HepG2 (cell line): Measurements from ENCODE around the gene HECTD4. TPM values are rescaled to one million over a fixed set of nuclear protein-coding genes. Genes with fewer than 3 reads are reported as not detected.

Experiments
- ATAC-seq: fragments of 200-7000 bp; cut with Tn5 transposase; 3 replicates; pipeline ENCODE4 v1.9.1; 2020; ENCODE audit warnings: mild to moderate bottlenecking, moderate library complexity
- BruUV-seq: library from RNA; stranded (reverse); fragments of 400-500 nt; replicated peaks from 2 replicates; lab custom pipeline; 2021; lab: Mats Ljungman, UMichigan
- CTCF ChIA-PET: fragments of 300-600 bp; formaldehyde crosslinking; extraction: SDS; loops from one replicate; lab custom pipeline; 2021; ENCODE audit warnings: low total read pairs, inconsistent platforms, low intra/inter-chr PET ratio; lab: Yijun Ruan, JAX
- POLR2A ChIA-PET: fragments of 350-600 bp; sonication (Branson Sonifier 250); formaldehyde crosslinking; loops from one replicate; lab custom pipeline; 2020; ENCODE audit warnings: antibody characterized with exemption, inconsistent platforms; lab: Yijun Ruan, JAX
- DNase-seq: peaks from one replicate; pipeline ENCODE4 v3.0.0-alpha.2; 2015; ENCODE audit warnings: low spot score
- FAIRE-seq: peaks from 3 replicates; lab custom pipeline; 2011; peaks lifted over from hg19 to GRCh38; lab: Jason Lieb, UNC
- H2AFZ ChIP-seq: one replicate; pipeline ENCODE4 v1.6.1; 2011; ENCODE audit warnings: low read length, inconsistent platforms
- H3K27ac ChIP-seq: fragments of 300-600 bp; 3 replicates; pipeline ENCODE4 v1.8.0; 2011; ENCODE audit warnings: mixed run types, mild to moderate bottlenecking, mixed read lengths, low read length, inconsistent platforms; ENCODE audit not compliant: insufficient read depth; ENCODE audit errors: extremely low read length
- H3K27me3 ChIP-seq, 2 experiments: fragments of 200-600 bp in 1 of 2; 2 replicates in 1 of 2; 3 replicates in 1 of 2; pipeline versions ENCODE4 v1.6.0 to v1.8.0; 2011; ENCODE audit warnings: low read length in 2 of 2, mild to moderate bottlenecking in 2 of 2, moderate library complexity in 2 of 2, inconsistent platforms in 1 of 2; ENCODE audit not compliant: insufficient read depth in 2 of 2, control insufficient read depth in 1 of 2
- H3K36me3 ChIP-seq, 2 experiments: fragments of 200-600 bp in 1 of 2; replicated peaks in 1 of 2; 2 replicates in 1 of 2; 3 replicates in 1 of 2; pipeline versions ENCODE4 v1.5.1 to v1.8.0; 2011; ENCODE audit warnings: low read length in 2 of 2, inconsistent platforms in 1 of 2; ENCODE audit not compliant: insufficient read depth in 2 of 2, control insufficient read depth in 1 of 2
- H3K4me1 ChIP-seq: 2 replicates; pipeline ENCODE4 v1.5.1; 2012; ENCODE audit warnings: low read length, inconsistent platforms; ENCODE audit not compliant: insufficient read depth
- H3K4me2 ChIP-seq: 2 replicates; pipeline ENCODE4 v1.6.0; 2011; ENCODE audit warnings: low read depth, low read length, inconsistent platforms
- H3K4me3 ChIP-seq, 3 experiments: fragments of 200-600 bp in 1 of 3; sonication (generic), shearing (Covaris generic) in 1 of 3; replicated peaks in 1 of 3; 2 replicates each; pipeline ENCODE4 v1.5.1; 2011 to 2016; ENCODE audit warnings: low read length in 3 of 3, inconsistent platforms in 2 of 3, low read depth in 2 of 3, mild to moderate bottlenecking in 2 of 3, control low read depth in 1 of 3, mixed read lengths in 1 of 3; ENCODE audit not compliant: insufficient read depth in 1 of 3
- H3K79me2 ChIP-seq: one replicate; pipeline ENCODE4 v1.6.1; 2011; ENCODE audit warnings: low read length, inconsistent platforms; ENCODE audit not compliant: insufficient read depth
- H3K9ac ChIP-seq: 2 replicates; pipeline ENCODE4 v1.6.0; 2011; ENCODE audit warnings: mild to moderate bottlenecking, low read depth, low read length, inconsistent platforms; ENCODE audit not compliant: insufficient read depth
- H3K9me3 ChIP-seq: 2 replicates; pipeline ENCODE4 v1.5.1; 2012; ENCODE audit warnings: mild to moderate bottlenecking, low read length
- H4K20me1 ChIP-seq: 2 replicates; pipeline ENCODE4 v1.6.0; 2011; ENCODE audit warnings: inconsistent platforms, mild to moderate bottlenecking, low read length, moderate library complexity; ENCODE audit not compliant: insufficient read depth
- HOXA3 ChIP-seq: sonication (generic); formaldehyde crosslinking; IDR thresholded peaks from 2 replicates; pipeline ENCODE4 v1.5.0; 2020; ENCODE audit warnings: missing genetic modification reagents
- HOXA9 ChIP-seq: sonication (generic); formaldehyde crosslinking; IDR thresholded peaks from 2 replicates; pipeline ENCODE4 v1.8.1; 2022; ENCODE audit warnings: missing genetic modification reagents, mild to moderate bottlenecking, moderate library complexity, borderline replicate concordance
- KLF15 ChIP-seq: sonication (generic); formaldehyde crosslinking; IDR thresholded peaks from 2 replicates; pipeline ENCODE4 v1.8.1; 2023; ENCODE audit warnings: borderline replicate concordance, mild to moderate bottlenecking, inconsistent platforms, missing genetic modification reagents, mixed read lengths
- PCBP1 ChIP-seq: fragments of 200-400 bp; formaldehyde crosslinking; IDR thresholded peaks from 2 replicates; pipeline ENCODE4 v1.6.1; 2017; ENCODE audit warnings: mild to moderate bottlenecking, low read depth, low read length, borderline replicate concordance
- THYN1 ChIP-seq: sonication (generic); formaldehyde crosslinking; IDR thresholded peaks from 2 replicates; pipeline ENCODE4 v1.8.1; 2023; ENCODE audit warnings: low read depth, mild to moderate bottlenecking, moderate library complexity, missing genetic modification reagents, borderline replicate concordance
- ZBTB46 ChIP-seq: sonication (generic); formaldehyde crosslinking; IDR thresholded peaks from 2 replicates; pipeline ENCODE4 v1.4.0; 2020; ENCODE audit warnings: mild to moderate bottlenecking, missing genetic modification reagents, borderline replicate concordance
- ZNF562 ChIP-seq: sonication (generic); formaldehyde crosslinking; IDR thresholded peaks from 2 replicates; pipeline ENCODE4 v1.8.0; 2022; ENCODE audit warnings: missing genetic modification reagents, borderline replicate concordance
- ZSCAN5A ChIP-seq: sonication (generic); formaldehyde crosslinking; IDR thresholded peaks from 2 replicates; pipeline ENCODE4 v1.8.0; 2022; ENCODE audit warnings: mild to moderate bottlenecking, missing genetic modification reagents, borderline replicate concordance
- WGBS: methylation state at CpG from one replicate; pipeline ENCODE4 v1.1.6; 2017; ENCODE audit warnings: low lambda C conversion rate; 5-methylcytosine and 5-hydroxymethylcytosine counted together
- in situ Hi-C: cut with HindIII; loops from 2 replicates; pipeline ENCODE4 v1.10.0; 2017; ENCODE audit warnings: low pct_unique_long_range_greater_than_20kb; ENCODE audit not compliant: extremely low pct_ligation_motif_present
- intact Hi-C: fragments of 100-400 bp; cut with micrococcal nuclease; formaldehyde crosslinking; loops from one replicate; pipeline ENCODE4 v1.10.0; 2022; ENCODE audit not compliant: unreplicated experiment
- polyA plus RNA-seq, 8 experiments: library from polyadenylated mRNA; depleted of rRNA in 3 of 8; stranded (reverse) in 7 of 8; unstranded in 1 of 8; fragments of >200 nt; fragmentation: Illumina TruSeq in 4 of 8; extraction: Trizol in 4 of 8; gene quantifications; 2 replicates each; pipeline versions ENCODE4 v1.2.1 to v1.2.3, GENCODE V29; 2011 to 2016; ENCODE audit warnings: low read depth in 4 of 8, missing spikeins in 1 of 8, mixed read lengths in 1 of 8; ENCODE audit not compliant: insufficient read depth in 1 of 8
- total RNA-seq, 5 experiments: library from RNA; depleted of rRNA; stranded (reverse); fragments of >200 nt; fragmentation: Illumina TruSeq; extraction: Trizol; gene quantifications; 2 replicates each; pipeline ENCODE4 v1.2.3, GENCODE V29; 2016; ENCODE audit warnings: low read depth in 1 of 5

Gene HECTD4
- total and polyA plus RNA-seq, 2 of the 13 experiments (the other 11 are each of a cell fraction or from before 2014, with no cell fraction given): 9.0 to 11.4 TPM

GRCh38 chr12:112370868-112371510 lies 11.2 kb downstream of the HECTD4 start (continued):
- TF ChIP-seq ZSCAN5A (CRISPR knock-in tag) (no peak), HOXA3 (CRISPR knock-in tag) (peak; percentile 59), KLF15 (CRISPR knock-in tag) (no peak), THYN1 (no peak)
- TF ChIP-seq, all 625 proteins: peak for 10

- Histone ChIP-seq H3K27me3 (no peaks in the 10 kb centered on the region), H4K20me1 (peaks cover 9% of the 10 kb centered on the region; the same call in 1 of the 2 replicates), H3K79me2 (peaks cover 29% of the 10 kb centered on the region), H2AFZ (no peak overlapping the region), H3K36me3 (no peaks in the 10 kb centered on the region)
- intact Hi-C loops: no loop called here
- no peak for TF ChIP-seq ZNF562
- TF ChIP-seq ZBTB46: no peak
- TF ChIP-seq HOXA9: no peak
- TF ChIP-seq PCBP1: no peak
- TF ChIP-seq, all 625 proteins: peak for 0
- no TSS peak for BruUV-seq
- Histone ChIP-seq H3K4me1 (peaks cover 37% of the 10 kb centered on the region), H3K4me2 (no peak overlapping the region), H3K27ac (no peak overlapping the region), H3K9ac (no peak overlapping the region), H3K9me3 (no peaks in the 10 kb centered on the region), H3K4me3 (no peak overlapping the region)
- 60% methylated on average over 1 of the region's 1 CpG for whole genome bisulfite sequencing
- DNase-seq: no peak
- POLR2A ChIA-PET: interaction anchor here (1.2 kb wide), 1 partner anchor 17 kb away, joined by 3 read pairs; no protein-coding TSS in a partner anchor
- FAIRE-seq: no peak
- ATAC-seq: no peak
- in situ Hi-C loops: no loop called here
- CTCF ChIA-PET: no interaction called here
Observed at GRCh38 chr12:112370199-112370598, 12.0 kb downstream of the HECTD4 start.
